Globus pallidus (tissue), 1 donor: ENCODE data around the gene NSUN6.
"Not testable (repeated sequence)": the region's sequence is repeated elsewhere in the genome, so short reads cannot be mapped to it uniquely, and the experiment has no call there.

Experiments
- DNase-seq: peaks from one replicate; pipeline ENCODE4 v3.0.0-alpha.2; 2015; ENCODE audit warnings: low spot score

The NSUN6 gene

DNA sequence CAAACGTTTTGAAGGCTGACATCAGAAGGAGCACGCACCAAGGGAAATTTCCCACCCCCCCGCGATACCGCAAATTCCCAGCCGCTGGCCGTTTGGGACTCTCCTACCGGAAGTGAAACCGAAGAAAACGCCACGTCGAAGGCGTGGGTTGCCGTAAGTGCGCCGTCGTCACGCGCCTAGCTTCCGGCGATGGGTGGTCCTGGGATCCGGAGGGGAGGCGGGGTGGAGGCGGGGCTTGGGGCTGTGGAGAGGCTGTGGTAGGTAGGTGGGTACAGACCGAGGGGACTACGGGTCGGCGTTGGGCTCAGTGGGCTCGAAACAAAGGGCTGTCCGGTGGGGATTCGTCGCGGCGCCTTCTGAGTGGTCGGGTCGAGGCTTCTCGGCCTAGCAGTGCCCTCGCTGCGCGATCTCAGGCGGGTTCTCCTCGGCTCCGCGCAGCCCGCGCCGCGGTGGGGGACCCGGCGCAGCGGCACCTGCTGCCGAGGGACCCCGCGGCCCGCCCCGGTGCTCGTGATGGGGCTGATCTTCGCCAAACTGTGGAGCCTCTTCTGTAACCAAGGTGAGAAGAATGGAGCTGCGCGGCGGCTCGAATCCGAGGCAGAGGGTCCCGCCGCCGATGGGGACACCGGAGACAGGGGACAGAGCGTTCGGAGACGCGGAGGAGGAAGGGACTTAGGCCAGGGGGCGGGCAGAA, 7.9 kb upstream of the NSUN6 start, which contains the start of gene ARL5B:
TSS of gene ARL5B (plus strand) at position 307 of the 694 bp plus-strand sequence. CDS start at position 514, 207 bp downstream.
- DNase-seq: peak; percentile 94

- no peak for DNase-seq
Observed at GRCh38 chr10:18658271-18659124, 7.1 kb upstream of the NSUN6 start.

DNA sequence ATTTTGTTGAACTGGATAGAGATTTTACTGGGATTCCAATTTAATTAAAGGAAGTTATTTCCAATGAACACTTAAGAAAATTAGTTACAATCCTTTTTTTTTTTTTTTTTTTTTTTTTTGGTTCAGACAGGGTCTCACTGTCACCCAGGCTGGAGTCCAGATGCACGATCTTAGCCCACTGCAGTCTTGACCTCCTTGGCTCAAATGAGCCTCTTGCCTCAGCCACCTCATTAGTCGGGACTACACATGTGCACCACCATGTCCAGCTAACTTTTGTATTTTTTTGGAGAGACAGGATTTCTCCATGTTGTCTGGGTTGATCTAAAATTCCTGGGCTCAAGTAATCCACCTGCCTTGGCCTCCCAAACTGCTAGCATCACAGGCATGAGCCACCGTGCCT, 5.3 kb upstream of the NSUN6 start:
- no peak for DNase-seq

- DNase-seq: no peak
Observed at GRCh38 chr10:18653112-18653511, 1.7 kb upstream of the NSUN6 start.

GRCh38 chr10:18650404-18650997, 886 bp downstream of the NSUN6 start:
- no peak for DNase-seq

GRCh38 chr10:18649364-18649959, 1.9 kb downstream of the NSUN6 start:
- DNase-seq: no peak

DNA sequence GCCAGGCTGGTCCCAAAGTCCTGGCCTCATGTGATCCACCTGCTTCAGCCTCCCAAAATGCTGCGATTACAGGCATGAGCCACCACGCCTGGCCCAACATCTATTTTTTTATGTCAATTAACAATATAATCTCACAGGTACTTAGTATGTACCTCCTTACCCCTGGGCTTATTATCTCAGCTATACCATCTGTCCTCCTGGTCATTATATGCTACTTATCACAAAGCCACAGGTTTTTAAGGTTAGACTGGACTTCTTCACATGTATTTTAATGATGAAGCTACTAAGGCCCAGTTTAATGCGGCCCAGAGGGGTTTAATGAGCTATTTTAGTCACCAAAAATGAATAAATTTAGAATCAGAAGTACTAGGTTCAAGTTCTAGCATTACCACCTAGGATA, 3.4 kb downstream of the NSUN6 start:
- no peak for DNase-seq

GRCh38 chr10:18647151-18647550, 4.2 kb downstream of the NSUN6 start:
- DNase-seq: no peak

DNA sequence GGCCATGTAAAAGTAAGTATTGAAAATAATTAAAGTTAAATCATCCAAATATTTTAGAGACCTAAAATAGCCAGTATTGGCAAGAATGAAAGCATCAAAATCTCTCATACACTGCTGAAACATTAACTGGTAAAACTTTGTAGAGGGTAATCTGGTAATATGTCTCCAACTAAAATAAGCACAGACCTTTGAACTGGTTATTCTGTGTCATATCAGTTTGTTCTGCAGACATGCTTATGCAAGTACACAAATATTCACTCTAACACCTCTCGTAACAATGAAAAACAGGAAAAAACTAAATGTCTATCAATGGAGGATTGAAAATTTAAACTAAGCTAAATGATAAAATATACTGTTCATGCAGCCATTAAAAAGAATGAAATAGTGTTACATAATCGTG, 11.7 kb downstream of the NSUN6 start:
- DNase-seq: not testable (repeated sequence)

DNA sequence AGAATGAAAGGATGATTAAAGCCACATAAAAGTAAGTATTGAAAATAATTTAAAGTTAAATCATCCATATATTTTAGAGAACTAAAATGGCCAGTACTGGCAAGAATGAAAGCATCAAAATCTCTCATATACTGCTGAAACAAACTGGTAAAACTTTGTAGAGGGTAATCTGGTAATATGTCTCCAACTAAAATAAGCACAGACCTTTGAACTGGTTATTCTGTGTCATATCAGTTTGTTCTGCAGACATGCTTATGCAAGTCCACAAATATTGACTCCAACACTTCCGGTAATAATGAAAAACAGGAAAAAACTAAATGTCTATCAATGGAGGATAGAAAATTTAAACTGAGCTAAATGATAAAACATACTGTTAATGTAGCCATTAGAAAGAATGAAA, 14.0 kb downstream of the NSUN6 start:
- not testable (repeated sequence) for DNase-seq

DNA sequence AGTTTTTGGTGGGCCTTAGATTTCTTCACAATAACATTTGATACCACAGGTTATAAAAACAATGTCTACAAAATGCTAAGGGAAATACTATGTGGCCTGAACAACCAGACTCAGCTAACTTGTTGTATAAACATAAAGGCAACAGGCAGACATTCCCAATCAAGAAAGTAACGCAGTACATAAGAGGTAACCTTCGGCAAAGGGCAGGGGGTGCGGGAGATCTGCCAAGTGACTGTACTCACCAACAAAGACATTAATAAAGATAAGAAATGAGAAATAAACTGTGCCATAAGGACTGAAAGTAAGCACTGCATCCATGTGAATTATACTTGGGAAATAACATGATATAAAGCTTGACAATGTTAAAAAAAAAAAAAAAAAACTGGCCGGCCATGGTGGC, 15.4 kb downstream of the NSUN6 start:
- no peak for DNase-seq

- not testable (repeated sequence) for DNase-seq
Observed at GRCh38 chr10:18632500-18632899, 18.9 kb downstream of the NSUN6 start.

DNA sequence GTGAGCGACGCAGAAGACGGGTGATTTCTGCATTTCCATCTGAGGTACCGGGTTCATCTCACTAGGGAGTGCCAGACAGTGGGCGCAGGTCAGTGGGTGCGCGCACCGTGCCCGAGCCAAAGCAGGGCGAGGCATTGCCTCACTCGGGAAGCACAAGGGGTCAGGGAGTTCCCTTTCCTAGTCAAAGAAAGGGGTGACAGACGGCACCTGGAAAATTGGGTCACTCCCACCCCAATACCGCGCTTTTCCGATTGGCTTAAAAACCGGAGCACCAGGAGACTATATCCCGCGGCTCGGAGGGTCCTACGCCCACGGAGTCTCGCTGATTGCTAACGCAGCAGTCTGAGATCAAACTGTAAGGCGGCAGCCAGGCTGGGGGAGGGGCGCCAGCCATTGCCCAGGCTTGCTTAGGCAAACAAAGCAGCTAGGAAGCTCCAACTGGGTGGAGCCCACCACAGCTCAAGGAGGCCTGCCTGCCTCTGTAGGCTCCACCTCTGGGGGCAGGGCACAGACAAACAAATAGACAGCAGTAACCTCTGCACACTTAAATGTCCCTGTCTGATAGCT, 23.9 kb downstream of the NSUN6 start:
- DNase-seq: peak; percentile 10

DNA sequence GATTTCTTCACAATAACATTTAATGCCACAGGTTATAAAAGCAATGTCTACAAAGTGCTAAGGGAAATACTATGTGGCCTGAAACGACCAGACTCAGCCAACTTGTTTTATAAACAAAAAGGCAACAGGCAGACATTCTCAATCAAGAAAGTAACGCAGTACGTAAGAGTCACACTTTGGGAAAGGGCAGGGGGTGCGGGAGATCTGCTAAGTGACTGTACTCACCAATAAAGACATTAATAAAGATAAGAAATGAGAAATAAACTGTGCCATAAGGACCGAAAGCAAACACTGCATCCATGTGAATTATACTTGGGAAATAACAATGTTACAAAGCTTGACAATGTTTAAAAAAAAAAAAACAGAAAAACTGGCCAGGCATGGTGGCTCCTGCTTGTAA, 25.5 kb downstream of the NSUN6 start:
- no peak for DNase-seq

DNA sequence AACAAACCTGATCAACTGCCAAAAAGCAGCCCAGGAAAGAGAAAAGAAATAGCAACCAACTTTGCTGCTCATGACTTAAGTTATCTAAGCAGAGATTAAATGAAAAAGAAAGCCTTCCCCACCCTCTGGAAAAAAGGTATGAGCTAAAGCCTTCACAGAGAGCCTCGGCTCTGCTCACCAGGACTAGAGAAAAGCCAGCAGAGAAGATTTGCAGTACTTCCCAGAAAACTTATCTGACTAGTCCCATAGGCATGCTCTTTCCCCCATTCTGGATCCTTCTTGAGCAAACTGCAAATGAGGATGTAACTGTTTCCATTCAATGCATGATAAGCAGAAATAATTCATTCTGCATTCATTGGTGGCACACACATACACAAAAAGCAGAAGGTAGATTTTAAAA, 27.7 kb downstream of the NSUN6 start:
- not testable (repeated sequence) for DNase-seq

DNA sequence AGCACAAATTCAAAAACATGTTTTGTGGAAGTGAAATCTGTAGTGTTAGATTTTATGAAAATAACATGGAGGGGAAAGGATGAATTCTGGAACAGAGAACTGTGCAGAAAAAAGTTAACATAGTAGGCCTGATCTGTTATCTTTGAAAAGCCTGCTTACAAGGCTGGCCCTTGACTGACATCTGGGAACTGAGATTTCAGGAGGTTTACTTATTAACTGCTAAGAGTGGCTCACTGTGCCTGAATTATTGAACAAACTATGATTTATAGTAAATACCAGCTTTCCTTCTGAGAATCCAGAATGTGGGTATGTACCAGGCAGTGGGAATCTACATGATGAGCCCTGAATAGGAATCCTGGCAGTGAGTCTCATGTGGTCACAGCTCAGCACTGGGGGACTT, 30.5 kb downstream of the NSUN6 start:
- no peak for DNase-seq

DNA sequence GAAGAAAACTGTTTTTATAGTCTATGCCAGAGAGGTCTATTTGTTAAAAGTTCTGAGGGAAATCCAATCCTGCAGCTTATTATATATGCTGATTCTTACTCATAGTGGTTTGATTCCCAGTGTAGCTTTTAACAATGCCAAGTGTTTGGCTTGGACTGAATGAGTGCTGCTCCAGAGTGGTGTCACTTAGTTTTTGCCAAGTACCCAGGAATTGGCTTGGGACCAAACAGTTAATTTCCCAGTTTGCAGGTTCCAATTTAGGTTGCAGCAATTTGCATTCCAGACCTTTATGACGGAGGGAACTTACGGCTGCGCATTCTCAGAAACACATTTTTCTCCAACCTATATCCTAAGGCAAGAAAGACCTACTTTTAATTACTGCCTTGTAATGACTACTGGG, 32.4 kb downstream of the NSUN6 start:
- DNase-seq: peak; percentile 7

DNA sequence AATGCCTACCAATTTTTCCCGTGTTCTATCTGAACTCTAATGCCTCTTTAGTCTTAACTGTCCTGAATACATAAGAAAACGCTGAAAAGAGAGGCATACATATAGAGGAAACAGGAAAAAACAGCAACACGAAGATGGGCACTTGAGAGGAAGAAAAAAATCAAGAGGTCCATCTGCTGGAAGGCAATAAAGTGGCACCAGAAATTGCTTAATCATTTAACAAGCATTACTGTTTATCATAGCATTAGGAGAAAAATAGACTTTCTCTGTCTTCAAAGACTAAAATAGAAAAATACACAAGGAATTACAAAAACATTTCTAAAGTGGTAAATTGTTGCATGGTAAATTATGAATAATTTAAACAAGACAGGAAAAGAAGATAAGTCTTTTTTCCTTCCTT, 35.0 kb downstream of the NSUN6 start:
- no peak for DNase-seq

- no peak for DNase-seq
Observed at GRCh38 chr10:18615618-18616017, 35.8 kb downstream of the NSUN6 start.

GRCh38 chr10:18611168-18611567, 40.2 kb downstream of the NSUN6 start:
- no peak for DNase-seq

DNA sequence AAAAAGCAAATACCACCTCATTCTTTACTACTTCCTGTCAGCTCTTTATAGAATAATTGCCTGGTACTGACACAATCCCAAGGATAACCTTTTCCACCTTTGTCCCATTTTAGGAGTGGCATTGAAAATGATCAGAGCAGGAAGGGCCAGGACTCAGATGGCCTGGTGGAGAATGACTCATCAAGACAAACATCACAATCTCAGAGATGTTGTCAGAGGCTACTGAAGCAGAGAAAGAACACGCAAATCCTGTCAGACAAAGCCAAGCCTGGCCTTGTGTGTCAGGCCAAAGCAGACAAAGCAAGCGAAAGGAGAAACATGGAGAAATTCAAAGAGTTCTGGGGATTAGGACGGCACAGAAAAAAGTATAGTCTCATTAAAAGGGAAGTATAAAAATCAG, 40.9 kb downstream of the NSUN6 start:
- no peak for DNase-seq

DNA sequence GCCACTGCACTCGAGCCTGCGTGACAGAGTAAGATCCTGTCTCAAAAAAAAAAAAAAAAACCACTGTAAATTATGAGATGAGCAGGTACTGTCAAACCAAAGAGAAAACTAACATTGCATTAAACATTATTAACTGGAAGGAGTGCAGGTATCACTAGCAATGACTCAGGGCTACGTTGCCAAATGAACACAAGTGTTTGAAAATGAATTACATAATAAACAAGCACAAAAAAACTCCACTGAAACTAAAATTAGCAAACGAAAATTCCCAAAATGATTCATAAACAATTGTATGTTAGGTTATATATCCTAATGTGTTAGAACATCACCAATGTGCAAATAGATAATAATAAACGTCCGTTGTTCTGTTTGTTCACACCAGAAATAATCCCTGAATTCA, 42.8 kb downstream of the NSUN6 start:
- DNase-seq: no peak
